Measurements from ENCODE around the gene ISG20L2. TPM values are rescaled to one million over a fixed set of nuclear protein-coding genes. Genes with fewer than 3 reads are reported as not detected.
"Not testable (repeated sequence)": the region's sequence is repeated elsewhere in the genome, so short reads cannot be mapped to it uniquely, and the experiment has no call there.

The ISG20L2 gene
- total and polyA plus RNA-seq, 2 donors (not counting 3 experiments of a cell fraction or from before 2014, with no cell fraction given): 33.2 to 35.3 TPM

DNA sequence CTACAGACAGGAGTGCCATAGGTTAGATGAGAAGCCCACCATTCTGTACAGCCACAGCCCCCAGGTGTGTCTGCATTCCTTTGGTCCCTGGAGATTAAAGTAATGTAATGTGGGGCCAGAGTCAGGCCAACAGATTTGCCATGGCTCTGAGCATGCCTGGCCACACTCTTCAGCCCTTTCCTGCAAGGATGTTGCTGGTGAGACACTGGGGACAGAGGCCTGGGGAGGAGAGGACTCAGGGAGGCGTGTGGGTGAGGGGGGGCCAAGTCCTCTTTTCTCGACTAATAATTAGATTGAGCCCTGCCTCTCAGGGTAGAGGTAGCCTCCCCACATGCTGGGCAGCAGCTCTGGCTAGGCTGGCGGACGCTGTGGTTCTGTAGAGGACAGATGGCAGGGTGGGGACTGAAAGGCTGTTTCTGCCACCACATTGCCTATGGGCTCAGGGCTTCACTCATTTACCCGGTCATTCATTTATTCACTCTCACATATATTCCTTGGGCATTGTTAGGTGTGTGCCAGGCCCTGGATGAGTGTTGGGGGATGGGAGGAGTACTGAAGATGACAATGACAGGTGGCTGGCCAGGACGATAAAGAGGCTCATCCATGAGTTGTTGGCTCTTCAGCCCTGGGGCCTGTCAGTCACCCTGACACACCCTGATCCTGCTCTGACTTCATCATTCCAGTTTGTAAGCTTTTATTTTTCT lies 31.7 kb upstream of the ISG20L2 start:
- Histone ChIP-seq H3K4me1 (ENCODE audit: control insufficient read depth, extremely low read depth, insufficient read depth, low read length) (no peaks in the 10 kb centered on the region), H3K4me2 (ENCODE audit: insufficient read depth, low read length) (no peak overlapping the region), H3K4me3 (replicated peaks in 1 of 3; ENCODE audit: insufficient read depth in 1 of 3, low read depth in 1 of 3, low read length in 3 of 3) (no peak overlapping the region), H3K27me3 (ENCODE audit: control insufficient read depth in 2 of 2, insufficient read depth in 2 of 2, low read length in 2 of 2) (no peaks in the 10 kb centered on the region), H4K20me1 (replicated peaks; ENCODE audit: control insufficient read depth, extremely low read depth, insufficient read depth, low read length) (no peaks in the 10 kb centered on the region), H3K79me2 (ENCODE audit: control insufficient read depth, insufficient read depth, low read length) (no peaks in the 10 kb centered on the region), H3K36me3 (ENCODE audit: control insufficient read depth in 2 of 2, extremely low read depth in 1 of 2, insufficient read depth in 2 of 2, low read length in 2 of 2) (no peaks in the 10 kb centered on the region), H3K27ac (ENCODE audit: insufficient read depth, low read depth, low read length) (no peak overlapping the region), H3K9me3 (replicated peaks; ENCODE audit: control insufficient read depth, insufficient read depth, low read length) (no peaks in the 10 kb centered on the region), H2AFZ (ENCODE audit: low read depth, low read length) (no peak overlapping the region), H3K9me1 (replicated peaks; ENCODE audit: control insufficient read depth, extremely low read depth, insufficient read depth, low read length) (no peaks in the 10 kb centered on the region), H3K9ac (replicated peaks; ENCODE audit: extremely low read depth, insufficient read depth, low read length) (no peak overlapping the region)
- TF ChIP-seq, protein P1, sequence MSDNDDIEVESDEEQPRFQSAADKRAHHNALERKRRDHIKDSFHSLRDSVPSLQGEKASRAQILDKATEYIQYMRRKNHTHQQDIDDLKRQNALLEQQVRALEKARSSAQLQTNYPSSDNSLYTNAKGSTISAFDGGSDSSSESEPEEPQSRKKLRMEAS (IDR thresholded peaks at IDR 0.05; ENCODE audit: insufficient read depth, insufficient read length): no peak
- TF ChIP-seq MYC (IDR thresholded peaks at IDR 0.05; ENCODE audit: low read depth, low read length) (no peak), POLR2A (IDR thresholded peaks at IDR 0.05; ENCODE audit: low read depth, low read length) (no peak), GATA2 (IDR thresholded peaks at IDR 0.05; ENCODE audit: insufficient read depth, insufficient read length, low read depth, low read length) (no peak), JUN (IDR thresholded peaks at IDR 0.05; ENCODE audit: borderline replicate concordance, insufficient read depth, insufficient read length, low read depth) (no peak), FOS (IDR thresholded peaks at IDR 0.05; ENCODE audit: borderline replicate concordance, insufficient read depth, low read length) (no peak), POLR2AphosphoS5 (IDR thresholded peaks at IDR 0.05; ENCODE audit: insufficient read depth, low read depth, low read length) (no peak), EZH2 (IDR thresholded peaks at IDR 0.05; ENCODE audit: borderline replicate concordance, low read depth, low read length, severe bottlenecking) (no peak)
- TF ChIP-seq, protein P2, sequence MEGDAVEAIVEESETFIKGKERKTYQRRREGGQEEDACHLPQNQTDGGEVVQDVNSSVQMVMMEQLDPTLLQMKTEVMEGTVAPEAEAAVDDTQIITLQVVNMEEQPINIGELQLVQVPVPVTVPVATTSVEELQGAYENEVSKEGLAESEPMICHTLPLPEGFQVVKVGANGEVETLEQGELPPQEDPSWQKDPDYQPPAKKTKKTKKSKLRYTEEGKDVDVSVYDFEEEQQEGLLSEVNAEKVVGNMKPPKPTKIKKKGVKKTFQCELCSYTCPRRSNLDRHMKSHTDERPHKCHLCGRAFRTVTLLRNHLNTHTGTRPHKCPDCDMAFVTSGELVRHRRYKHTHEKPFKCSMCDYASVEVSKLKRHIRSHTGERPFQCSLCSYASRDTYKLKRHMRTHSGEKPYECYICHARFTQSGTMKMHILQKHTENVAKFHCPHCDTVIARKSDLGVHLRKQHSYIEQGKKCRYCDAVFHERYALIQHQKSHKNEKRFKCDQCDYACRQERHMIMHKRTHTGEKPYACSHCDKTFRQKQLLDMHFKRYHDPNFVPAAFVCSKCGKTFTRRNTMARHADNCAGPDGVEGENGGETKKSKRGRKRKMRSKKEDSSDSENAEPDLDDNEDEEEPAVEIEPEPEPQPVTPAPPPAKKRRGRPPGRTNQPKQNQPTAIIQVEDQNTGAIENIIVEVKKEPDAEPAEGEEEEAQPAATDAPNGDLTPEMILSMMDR (IDR thresholded peaks at IDR 0.05; ENCODE audit: extremely low read depth in 1 of 2, insufficient read depth in 1 of 2, low read depth in 1 of 2, low read length in 2 of 2): no peak
- dilution Hi-C loops (cut with MboI; ENCODE audit: extremely low pct_ligation_motif_present, low sequenced_read_pairs): no loop called here
- ChIA-PET CTCF (interaction anchor here (0.6 to 1.5 kb wide), 4 partner anchors 8 to 70 kb away, joined by 3 to 9 read pairs (median 4); partner anchors contain the start of genes HDGF and MRPL24), POLR2A (no interaction called here)
- FAIRE-seq (no peak), DNase-seq (ENCODE audit: low read depth, low spot score) (no peak)
- intact Hi-C loops (cut with micrococcal nuclease): no loop called here
- no TSS peak for BruUV-seq (replicated peaks)

DNA sequence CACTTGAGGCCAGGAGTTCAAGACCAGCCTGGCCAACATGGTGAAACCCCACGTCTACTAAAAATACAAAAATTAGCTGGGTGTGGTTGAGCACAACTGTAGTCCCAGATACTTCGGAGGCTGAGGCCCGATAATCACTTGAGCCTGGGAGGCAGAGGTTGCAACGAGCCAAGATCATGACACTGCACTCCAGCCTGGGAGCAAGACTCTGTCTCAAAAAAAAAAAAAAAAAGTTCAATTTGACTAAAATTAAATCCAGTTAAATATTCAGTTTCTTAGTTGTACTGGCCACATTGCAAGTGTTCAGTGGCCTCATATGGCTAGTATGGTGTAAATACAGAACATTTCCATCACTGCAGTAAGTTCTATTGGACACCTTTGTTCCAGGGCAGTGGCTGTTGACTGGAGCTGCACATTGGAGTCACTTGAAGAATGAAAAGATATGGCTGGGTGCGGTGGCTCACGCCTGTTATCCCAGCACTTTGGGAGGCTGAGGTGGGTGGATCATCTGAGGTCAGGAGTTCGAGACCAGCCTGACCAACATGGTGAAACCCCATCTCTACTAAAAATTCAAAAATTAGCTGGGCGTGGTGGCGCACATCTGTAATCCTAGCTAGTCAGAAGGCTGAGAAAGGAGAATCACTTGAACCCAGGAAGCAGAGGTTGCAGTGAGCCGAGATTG lies 29.1 kb upstream of the ISG20L2 start:
- H3K4me1 ChIP-seq (ENCODE audit: control insufficient read depth, extremely low read depth, insufficient read depth, low read length); H3K9ac ChIP-seq (replicated peaks; ENCODE audit: extremely low read depth, insufficient read depth, low read length); intact Hi-C loops (cut with micrococcal nuclease); H3K79me2 ChIP-seq (ENCODE audit: control insufficient read depth, insufficient read depth, low read length); H3K27me3 ChIP-seq (ENCODE audit: control insufficient read depth in 2 of 2, insufficient read depth in 2 of 2, low read length in 2 of 2); H4K20me1 ChIP-seq (replicated peaks; ENCODE audit: control insufficient read depth, extremely low read depth, insufficient read depth, low read length); FAIRE-seq; H3K9me1 ChIP-seq (replicated peaks; ENCODE audit: control insufficient read depth, extremely low read depth, insufficient read depth, low read length); DNase-seq (ENCODE audit: low read depth, low spot score); H3K4me2 ChIP-seq (ENCODE audit: insufficient read depth, low read length); dilution Hi-C loops (cut with MboI; ENCODE audit: extremely low pct_ligation_motif_present, low sequenced_read_pairs); H2AFZ ChIP-seq (ENCODE audit: low read depth, low read length); H3K4me3 ChIP-seq (replicated peaks in 1 of 3; ENCODE audit: insufficient read depth in 1 of 3, low read depth in 1 of 3, low read length in 3 of 3); H3K9me3 ChIP-seq (replicated peaks; ENCODE audit: control insufficient read depth, insufficient read depth, low read length); BruUV-seq (replicated peaks); H3K36me3 ChIP-seq (ENCODE audit: control insufficient read depth in 2 of 2, extremely low read depth in 1 of 2, insufficient read depth in 2 of 2, low read length in 2 of 2); POLR2A ChIA-PET; H3K27ac ChIP-seq (ENCODE audit: insufficient read depth, low read depth, low read length): not testable (repeated sequence)
- CTCF ChIA-PET: interaction anchor here (1.6 to 1.7 kb wide), 2 partner anchors 9 to 30 kb away, joined by 4 to 5 read pairs; partner anchors contain the start of genes METTL25B and PRCC

Data from endothelial cell of umbilical vein (primary cell).